Stimulated activated CD8-positive, alpha-beta memory T cell treated with anti-CD3 and anti-CD28 coated beads, Interleukin-12 subunit alpha, Interleukin-12 subunit beta, amount 100 ng/mL, for 4 hours (primary cell): ENCODE results near the gene LRRC59.

ENCODE experiments used
- DNase-seq: peaks from one replicate; pipeline ENCODE4 v3.0.0-alpha.2; 2020; ENCODE audit warnings: low read depth

LRRC59 gene

GRCh38 chr17:50361561-50362480 is 35.5 kb downstream of the LRRC59 start:
- no peak for DNase-seq

- no peak for DNase-seq
Measured at GRCh38 chr17:50360486-50361115, 36.7 kb downstream of the LRRC59 start.

GRCh38 chr17:50359998-50360461 is 37.3 kb downstream of the LRRC59 start:
- DNase-seq = no peak

- no peak for DNase-seq
Measured at GRCh38 chr17:50359005-50359699, 38.2 kb downstream of the LRRC59 start.

GRCh38 chr17:50358177-50358576 is 39.1 kb downstream of the LRRC59 start:
- no peak for DNase-seq

GRCh38 chr17:50356892-50357510 is 40.3 kb downstream of the LRRC59 start:
- no peak for DNase-seq

GRCh38 chr17:50356418-50356817 is 40.9 kb downstream of the LRRC59 start:
- DNase-seq = no peak

- DNase-seq = no peak
Measured at GRCh38 chr17:50355701-50356341, 41.5 kb downstream of the LRRC59 start.

GRCh38 chr17:50355336-50355700 is 42.0 kb downstream of the LRRC59 start:
- DNase-seq = no peak

- DNase-seq = no peak
Measured at GRCh38 chr17:50354776-50355175, 42.5 kb downstream of the LRRC59 start.

GRCh38 chr17:50354198-50354597 is 43.1 kb downstream of the LRRC59 start:
- no peak for DNase-seq

- DNase-seq = no peak
Measured at GRCh38 chr17:50353600-50354195, 43.6 kb downstream of the LRRC59 start.

GRCh38 chr17:50352693-50353599 is 44.4 kb downstream of the LRRC59 start:
- no peak for DNase-seq

GRCh38 chr17:50352072-50352692 is 45.1 kb downstream of the LRRC59 start:
- DNase-seq = no peak

- DNase-seq = no peak
Measured at GRCh38 chr17:50350733-50351132, 46.6 kb downstream of the LRRC59 start.

- DNase-seq = no peak
Measured at GRCh38 chr17:50349243-50349600, 48.1 kb downstream of the LRRC59 start.

- no peak for DNase-seq
Measured at GRCh38 chr17:50348522-50349242, 48.6 kb downstream of the LRRC59 start.

GRCh38 chr17:50347894-50348291 is 49.4 kb downstream of the LRRC59 start:
- no peak for DNase-seq
